GM10266 (cell line): Measurements from ENCODE around the gene PFKFB4.

Source experiments
- DNase-seq: peaks from one replicate; pipeline ENCODE4 v3.0.0; 2012; ENCODE audit errors: extremely low spot score
- CTCF ChIP-seq: IDR thresholded peaks from 2 replicates; pipeline ENCODE4 v1.5.1; 2012; ENCODE audit warnings: mild to moderate bottlenecking, low read depth; ENCODE audit not compliant: control insufficient read depth, insufficient read depth; ENCODE audit errors: missing control alignments

PFKFB4 gene

GRCh38 chr3:48597408-48597800 is 40.8 kb upstream of the PFKFB4 start:
- no peak for DNase-seq
- no peak for TF ChIP-seq CTCF

- no peak for TF ChIP-seq CTCF
- no peak for DNase-seq
Measured at GRCh38 chr3:48596676-48597407, 40.2 kb upstream of the PFKFB4 start.

GRCh38 chr3:48596157-48596556 is 39.6 kb upstream of the PFKFB4 start:
- no peak for TF ChIP-seq CTCF
- DNase-seq = no peak

GRCh38 chr3:48595526-48596121 is 39.0 kb upstream of the PFKFB4 start:
- TF ChIP-seq CTCF = no peak
- no peak for DNase-seq

- DNase-seq = peak; percentile 61
Measured at GRCh38 chr3:48595075-48595525, 38.5 kb upstream of the PFKFB4 start, which contains the start of gene COL7A1. COL7A1 (minus strand) TSS chr3:48595329; CDS start chr3:48595159, 170 bp downstream.

GRCh38 chr3:48594417-48595049 is 37.9 kb upstream of the PFKFB4 start:
- no peak for TF ChIP-seq CTCF
- DNase-seq = no peak

More at GRCh38 chr3:48595075-48595525, 38.5 kb upstream of the PFKFB4 start, which contains the start of gene COL7A1:
- no peak for TF ChIP-seq CTCF
